ENCODE measurements around the gene IDH2.

The IDH2 gene

DNA sequence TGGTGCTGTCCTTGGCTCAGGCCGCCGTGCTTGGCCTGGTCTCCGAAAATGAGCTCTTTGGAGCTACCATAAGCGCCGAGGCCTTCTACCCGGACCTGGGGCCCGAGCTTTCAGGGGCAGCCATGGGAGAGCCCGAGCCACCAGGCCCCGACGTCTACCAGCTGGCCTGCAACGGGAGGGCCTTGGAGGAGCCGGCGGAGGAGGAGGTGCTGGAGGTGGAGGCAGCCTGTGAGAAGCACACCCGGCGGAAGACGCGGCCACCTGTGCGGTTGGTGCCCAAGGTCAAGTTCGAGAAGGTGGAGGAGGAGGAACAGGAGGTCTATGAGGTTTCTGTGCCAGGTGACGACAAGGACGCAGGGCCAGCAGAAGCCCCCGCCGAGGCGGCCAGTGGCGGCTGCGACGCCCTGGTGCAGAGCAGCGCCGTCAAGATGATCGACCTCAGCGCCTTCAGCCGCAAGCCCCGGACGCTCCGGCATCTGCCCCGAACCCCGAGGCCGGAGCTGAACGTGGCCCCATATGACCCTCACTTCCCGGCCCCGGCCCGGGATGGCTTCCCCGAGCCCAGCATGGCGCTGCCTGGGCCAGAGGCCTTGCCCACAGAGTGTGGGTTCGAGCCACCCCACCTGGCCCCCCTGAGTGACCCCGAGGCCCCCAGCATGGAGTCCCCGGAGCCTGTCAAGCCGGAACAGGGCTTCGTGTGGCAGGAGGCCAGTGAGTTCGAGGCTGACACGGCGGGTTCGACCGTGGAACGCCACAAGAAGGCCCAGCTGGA is 34.9 kb downstream of the IDH2 start:
- no peak overlapping the region for H3K4me3 ChIP-seq (ENCODE audit: low read depth, low read length)
- no peak for TF ChIP-seq CTCF (IDR thresholded peaks at IDR 0.05; ENCODE audit: low read depth, low read length, missing control alignments)
- DNase-seq (ENCODE audit: low read depth) = no peak
- in situ Hi-C loops (cut with HindIII; ENCODE audit: low sequenced_read_pairs) = no loop called here

DNA sequence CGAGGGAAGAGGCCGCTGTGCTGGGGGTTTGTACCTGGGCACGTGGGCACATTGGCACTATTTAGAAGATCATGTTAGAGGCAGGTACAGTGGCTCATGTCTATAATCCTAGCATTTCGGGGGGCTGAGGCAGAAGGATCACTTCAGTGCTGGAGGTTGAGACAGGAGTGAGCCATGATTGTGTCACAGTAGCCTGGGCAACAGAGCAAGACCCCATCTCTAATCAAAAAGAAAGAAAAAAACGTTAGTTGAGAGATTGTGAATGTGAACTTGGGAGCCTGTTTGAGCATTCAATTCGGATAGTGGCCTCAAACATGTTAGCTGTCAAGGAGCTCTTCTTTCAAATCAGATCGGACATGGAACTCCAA is 36.6 kb downstream of the IDH2 start:
- DNase-seq (ENCODE audit: low read depth) = no peak
- in situ Hi-C loops (cut with HindIII; ENCODE audit: low sequenced_read_pairs) = no loop called here
- no peak for TF ChIP-seq CTCF (IDR thresholded peaks at IDR 0.05; ENCODE audit: low read depth, low read length, missing control alignments)
- H3K4me3 ChIP-seq (ENCODE audit: low read depth, low read length) = no peak overlapping the region

- no peak overlapping the region for H3K4me3 ChIP-seq (ENCODE audit: low read depth, low read length)
Observed at GRCh38 chr15:90064911-90065681, 37.2 kb downstream of the IDH2 start.

GRCh38 chr15:90063770-90064247 is 38.5 kb downstream of the IDH2 start:
- in situ Hi-C loops (cut with HindIII; ENCODE audit: low sequenced_read_pairs) = no loop called here
- DNase-seq (ENCODE audit: low read depth) = no peak
- TF ChIP-seq CTCF (IDR thresholded peaks at IDR 0.05; ENCODE audit: low read depth, low read length, missing control alignments) = no peak

More at GRCh38 chr15:90064911-90065681, 37.2 kb downstream of the IDH2 start:
- in situ Hi-C loops (cut with HindIII; ENCODE audit: low sequenced_read_pairs) = no loop called here
- no peak for TF ChIP-seq CTCF (IDR thresholded peaks at IDR 0.05; ENCODE audit: low read depth, low read length, missing control alignments)
- no peak for DNase-seq (ENCODE audit: low read depth)

DNA sequence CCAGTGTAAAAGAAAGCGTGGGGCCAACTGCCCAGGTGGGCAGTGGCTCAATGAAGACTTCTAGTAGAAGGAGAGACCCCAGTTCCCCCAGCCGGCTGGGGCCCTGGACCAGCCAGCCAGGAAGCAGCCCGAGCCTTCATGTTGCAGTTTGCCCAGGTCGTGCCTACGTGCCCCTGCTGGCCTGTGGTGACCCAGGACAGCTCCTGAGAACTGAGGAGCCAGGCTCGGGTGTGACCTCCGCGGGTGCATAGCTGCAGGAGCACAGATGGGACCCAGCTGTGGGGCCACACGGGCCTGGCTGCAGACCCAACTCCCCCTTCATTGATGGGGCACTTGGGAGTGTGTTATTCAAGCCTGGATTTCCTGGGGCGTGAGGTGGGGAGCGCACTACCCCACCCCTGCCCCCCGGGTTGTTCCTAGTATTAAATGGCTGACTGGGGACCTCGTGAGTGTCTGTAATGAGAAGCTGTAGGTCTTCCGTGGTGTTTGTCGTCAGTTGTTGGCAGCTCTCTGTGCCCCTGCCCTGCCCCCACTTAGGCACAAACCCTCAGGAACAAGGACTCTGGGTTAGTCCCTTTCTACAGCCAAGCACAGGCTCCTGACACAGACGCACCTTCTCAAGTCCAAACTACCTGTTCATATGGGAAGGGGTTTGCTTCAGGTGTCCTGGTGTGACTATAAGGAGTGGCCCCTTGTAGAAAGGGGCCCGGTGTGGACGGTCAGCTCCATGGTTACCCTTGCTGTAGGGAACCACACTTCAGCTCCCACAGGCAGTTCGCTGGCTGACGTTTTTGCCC is 39.1 kb downstream of the IDH2 start:
- no peak for TF ChIP-seq CTCF (IDR thresholded peaks at IDR 0.05; ENCODE audit: low read depth, low read length, missing control alignments)
- H3K4me3 ChIP-seq (ENCODE audit: low read depth, low read length) = no peak overlapping the region
- no peak for DNase-seq (ENCODE audit: low read depth)
- in situ Hi-C loops (cut with HindIII; ENCODE audit: low sequenced_read_pairs) = no loop called here

More at GRCh38 chr15:90063770-90064247, 38.5 kb downstream of the IDH2 start:
- no peak overlapping the region for H3K4me3 ChIP-seq (ENCODE audit: low read depth, low read length)

- TF ChIP-seq CTCF (IDR thresholded peaks at IDR 0.05; ENCODE audit: low read depth, low read length, missing control alignments) = no peak
- H3K4me3 ChIP-seq (ENCODE audit: low read depth, low read length) = no peak overlapping the region
- DNase-seq (ENCODE audit: low read depth) = no peak
- in situ Hi-C loops (cut with HindIII; ENCODE audit: low sequenced_read_pairs) = no loop called here
Observed at GRCh38 chr15:90062462-90062932, 39.8 kb downstream of the IDH2 start.
